HL-60/S4 treated with retinoic acid at 250 ng/mL for 4 days and 3 days (cell line): ENCODE measurements around the gene TGFBR1.

ENCODE experiments used
- in situ Hi-C: fragments of 300-500 bp; cut with MboI; formaldehyde crosslinking; loops from 2 replicates; pipeline ENCODE4 v1.7.0; 2022; ENCODE audit warnings: low sequenced_read_pairs

TGFBR1 gene

DNA sequence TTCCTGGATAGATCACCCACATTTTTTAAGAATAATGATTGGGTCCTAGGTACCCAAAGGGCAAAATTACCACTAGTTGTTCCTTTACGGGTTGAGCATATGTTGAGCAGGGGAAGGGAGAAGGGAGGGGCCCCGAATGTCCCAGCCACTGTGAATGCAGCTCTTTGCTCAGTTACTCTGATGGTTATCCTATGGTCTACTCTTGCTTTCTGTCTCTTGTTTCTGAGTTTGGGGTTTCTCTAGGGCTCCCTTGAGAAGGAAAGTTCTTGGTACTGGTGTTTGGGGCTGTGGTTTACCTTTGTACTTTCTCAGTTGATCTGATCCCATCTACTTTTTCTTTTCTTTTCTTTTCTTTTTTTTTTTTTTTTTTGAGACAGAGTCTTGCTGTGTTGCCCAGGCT lies 61.2 kb downstream of the TGFBR1 start:
- in situ Hi-C loops = no loop called here

- in situ Hi-C loops = no loop called here
Observed at GRCh38 chr9:99167119-99167518, 62.2 kb downstream of the TGFBR1 start.

- in situ Hi-C loops = no loop called here
Observed at GRCh38 chr9:99167694-99168093, 62.8 kb downstream of the TGFBR1 start.

DNA sequence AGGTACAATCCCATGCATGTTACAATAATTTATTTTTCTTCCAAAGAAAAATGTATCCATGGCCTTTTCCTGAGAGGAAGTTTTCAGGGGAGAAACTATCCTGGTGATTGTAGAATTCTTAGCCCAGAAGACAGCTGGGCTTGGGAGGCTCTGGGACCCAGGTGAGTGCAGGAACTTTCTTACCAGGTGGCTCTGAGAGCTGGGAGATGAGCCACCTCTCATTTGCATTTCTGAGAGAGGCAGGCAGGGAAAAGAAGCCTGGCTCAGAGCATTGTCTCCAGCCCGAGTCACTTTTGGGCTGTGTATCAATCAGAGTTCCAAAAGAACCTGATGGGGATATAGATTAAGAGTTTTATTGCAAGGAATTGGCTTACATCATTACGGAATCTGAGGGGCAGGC lies 64.2 kb downstream of the TGFBR1 start:
- in situ Hi-C loops = no loop called here

DNA sequence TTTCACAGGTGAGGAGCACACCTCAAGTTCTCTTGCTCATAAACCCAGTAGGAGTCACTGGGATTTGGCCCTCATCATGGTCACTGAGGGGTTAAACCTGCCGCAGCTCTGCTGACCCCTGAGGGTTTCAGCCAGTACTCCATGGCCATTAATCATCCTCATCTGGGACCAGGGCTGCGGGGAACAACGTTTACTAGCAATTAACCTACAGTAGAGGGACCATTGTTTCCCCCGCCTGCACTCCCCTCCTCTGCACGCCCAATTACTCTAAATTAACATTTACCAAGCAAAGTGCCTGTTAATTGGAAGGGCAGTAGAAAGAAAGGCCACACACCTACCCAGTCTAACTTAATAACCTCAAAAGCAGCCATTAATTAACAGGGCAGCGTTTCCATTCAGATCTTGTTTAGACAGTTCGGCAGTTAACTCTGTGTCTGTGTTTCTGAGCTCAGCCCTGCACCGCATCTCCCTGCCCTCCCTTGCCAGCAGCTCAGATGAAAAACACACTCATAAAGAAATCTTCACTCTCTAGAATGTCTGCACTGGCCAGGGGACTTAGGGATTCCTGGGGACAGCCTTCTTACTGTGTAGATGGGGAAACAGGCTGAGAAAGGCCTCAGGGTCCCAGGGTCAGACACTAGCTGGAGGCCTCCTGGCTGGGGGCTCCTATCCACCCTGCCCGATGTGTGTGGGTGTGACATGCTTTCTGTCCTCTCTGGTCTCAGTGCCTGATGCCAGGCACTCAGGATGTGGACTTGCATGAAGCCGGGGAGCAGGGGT lies 65.3 kb downstream of the TGFBR1 start:
- in situ Hi-C loops = no loop called here

- in situ Hi-C loops = no loop called here
Observed at GRCh38 chr9:99171225-99172123, 66.6 kb downstream of the TGFBR1 start.

DNA sequence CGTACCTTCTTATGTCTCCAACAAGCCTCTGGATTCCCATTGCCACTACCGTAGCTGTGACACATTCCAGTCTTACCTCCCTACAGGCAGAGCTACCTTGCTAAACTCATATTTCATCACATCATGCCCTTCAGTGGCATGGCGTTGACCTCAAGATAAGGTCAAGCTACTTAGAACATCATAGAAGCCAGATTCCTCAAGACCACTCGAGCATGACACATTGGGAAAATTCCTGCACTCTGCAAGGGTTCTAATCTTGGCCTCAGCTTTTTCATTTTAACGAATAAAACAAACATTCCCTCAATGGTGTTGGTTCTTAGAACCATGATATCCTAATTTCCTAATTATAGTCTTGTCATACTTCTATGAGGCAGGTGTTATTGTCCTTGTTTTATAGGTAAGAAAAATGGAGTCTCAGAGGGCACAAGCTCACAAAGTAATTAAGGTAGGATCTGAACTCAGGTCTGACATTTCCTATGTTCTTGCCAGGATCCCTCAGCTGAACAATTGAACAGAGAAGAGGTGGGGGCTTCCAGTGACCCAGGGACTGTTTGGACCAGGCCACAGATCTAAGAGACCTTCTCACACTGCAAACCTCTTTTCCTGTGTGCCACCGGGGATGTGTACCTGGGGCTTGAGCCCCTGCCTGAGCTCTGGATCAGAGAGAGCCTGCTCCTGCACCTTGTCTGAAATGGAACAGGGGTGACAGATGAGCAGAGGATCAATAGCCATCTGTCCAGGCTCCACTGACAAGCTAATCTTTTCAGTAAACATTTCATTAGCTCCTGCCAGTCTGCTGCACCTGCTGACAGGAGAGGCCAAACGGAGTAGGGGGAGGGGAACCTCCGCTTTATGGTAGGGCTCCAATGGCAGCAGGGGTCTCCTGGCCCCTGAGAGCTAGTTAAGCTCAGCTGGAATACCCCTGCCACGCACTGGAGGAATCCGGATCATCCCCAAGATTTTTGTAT lies 67.5 kb downstream of the TGFBR1 start:
- in situ Hi-C loops = no loop called here

GRCh38 chr9:99173570-99174504 lies 68.9 kb downstream of the TGFBR1 start:
- in situ Hi-C loops = no loop called here

DNA sequence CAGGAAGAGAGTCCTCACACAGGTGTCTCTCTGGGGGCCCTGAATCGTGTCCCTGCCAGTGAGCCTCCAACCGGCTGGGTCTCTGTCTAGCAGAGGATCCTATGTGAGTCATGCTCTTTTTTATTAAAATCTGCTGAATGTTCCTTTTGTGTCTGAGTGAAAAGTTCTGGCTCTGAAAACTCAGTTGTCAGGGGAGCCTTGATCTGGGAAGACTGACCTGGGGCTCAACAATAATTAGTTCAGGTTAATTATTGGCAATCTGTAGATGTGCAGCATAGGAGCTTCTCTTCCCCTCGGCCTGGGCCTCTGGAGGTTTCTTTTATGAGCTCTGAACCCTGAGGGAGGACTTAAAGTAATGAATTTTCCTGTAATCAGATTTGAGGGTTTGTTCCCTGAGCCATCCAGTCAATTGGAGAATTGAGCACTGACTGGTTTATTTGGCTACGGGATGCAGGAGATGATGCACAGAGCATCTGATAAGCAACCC lies 71.7 kb downstream of the TGFBR1 start:
- in situ Hi-C loops = loop anchor here (25.0 kb wide), 1 partner anchor 836 kb away; no protein-coding TSS in a partner anchor

DNA sequence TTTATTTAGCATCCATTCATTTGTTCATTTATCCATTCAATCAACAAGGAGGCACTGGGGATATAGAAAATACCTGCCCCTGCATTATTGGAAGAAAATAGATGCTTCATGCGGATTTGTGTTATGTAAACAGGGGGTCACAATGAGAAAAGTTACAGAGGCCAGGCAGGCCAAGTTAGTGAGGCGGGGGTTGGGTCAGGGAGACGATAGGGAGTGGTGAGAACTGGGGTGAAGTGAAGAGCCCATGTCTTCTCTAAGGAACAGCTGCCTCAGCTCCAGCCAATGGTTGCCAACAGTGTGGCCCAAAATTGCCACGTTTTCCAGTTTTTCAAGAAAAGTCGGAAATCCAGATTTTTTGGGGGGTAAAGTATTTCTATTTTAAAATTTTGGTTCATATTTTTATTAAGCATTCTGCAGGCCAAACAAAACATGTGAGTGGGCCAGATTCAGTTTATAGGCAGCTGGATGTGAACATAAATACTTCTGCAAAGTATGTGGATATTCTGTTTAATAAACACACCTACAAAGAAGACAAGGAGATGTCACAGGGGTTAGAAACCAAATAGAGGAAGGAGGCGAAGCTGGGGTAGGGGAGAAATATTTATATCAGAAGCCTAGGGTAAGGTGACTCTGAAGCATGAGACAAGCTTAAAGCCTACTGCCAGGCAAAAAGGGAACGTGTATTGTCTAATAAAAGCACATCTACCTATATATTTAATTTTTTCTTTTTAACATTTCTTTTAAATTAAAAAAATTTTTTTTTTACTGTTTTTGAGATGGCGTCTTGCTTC lies 72.9 kb downstream of the TGFBR1 start:
- in situ Hi-C loops = loop anchor here (25.0 kb wide), 1 partner anchor 835 kb away; no protein-coding TSS in a partner anchor

DNA sequence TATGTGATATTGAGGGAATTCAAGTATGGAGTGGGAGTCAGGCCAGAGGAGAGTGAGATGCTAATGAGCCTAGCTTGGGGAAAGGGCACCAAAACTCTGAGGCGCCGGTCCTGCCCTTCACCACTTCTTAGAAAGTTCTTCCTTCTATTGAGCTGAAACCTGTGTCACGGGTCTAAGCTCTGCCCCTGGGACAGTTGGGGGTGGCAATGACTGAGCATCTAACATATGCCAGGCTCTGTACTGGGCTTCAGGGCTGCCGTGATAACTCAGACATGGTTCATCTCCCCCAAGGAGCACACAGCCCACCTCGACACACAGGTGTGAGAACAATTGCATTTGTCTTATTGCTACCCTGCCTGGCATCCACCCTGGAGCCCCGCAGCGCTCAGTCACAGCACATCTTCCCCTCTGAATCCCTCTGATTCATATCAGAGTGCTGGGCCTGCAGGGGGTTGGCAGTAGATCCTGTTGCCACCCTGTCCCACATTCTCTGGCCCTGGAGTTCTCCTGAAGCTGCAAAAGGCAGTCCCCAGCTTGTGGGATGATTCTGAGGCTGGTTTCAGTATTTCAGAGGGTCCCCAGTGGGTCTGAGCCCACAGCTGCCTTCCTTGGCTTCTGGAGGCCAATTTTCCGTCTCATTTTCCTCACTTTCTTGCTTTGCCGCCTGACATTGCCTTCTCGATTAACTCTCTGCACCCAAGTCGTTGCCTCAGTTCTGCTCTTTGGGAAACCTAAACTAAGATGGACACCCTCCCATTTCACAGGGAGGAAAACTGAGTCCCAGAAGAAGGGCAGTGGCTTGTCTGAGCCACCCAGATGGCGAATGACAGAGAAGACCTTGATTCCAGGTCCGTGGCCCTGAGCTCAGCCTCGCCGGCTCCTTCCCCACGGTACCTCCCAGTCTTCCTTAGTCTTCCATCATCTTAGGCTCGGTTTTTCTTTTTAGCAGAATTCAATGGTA lies 74.3 kb downstream of the TGFBR1 start:
- in situ Hi-C loops = loop anchor here (25.0 kb wide), 1 partner anchor 833 kb away; no protein-coding TSS in a partner anchor

GRCh38 chr9:99180199-99180598 lies 75.3 kb downstream of the TGFBR1 start:
- in situ Hi-C loops = loop anchor here (10.0 to 25.0 kb wide), 2 partner anchors 832 to 1415 kb away; no protein-coding TSS in a partner anchor

DNA sequence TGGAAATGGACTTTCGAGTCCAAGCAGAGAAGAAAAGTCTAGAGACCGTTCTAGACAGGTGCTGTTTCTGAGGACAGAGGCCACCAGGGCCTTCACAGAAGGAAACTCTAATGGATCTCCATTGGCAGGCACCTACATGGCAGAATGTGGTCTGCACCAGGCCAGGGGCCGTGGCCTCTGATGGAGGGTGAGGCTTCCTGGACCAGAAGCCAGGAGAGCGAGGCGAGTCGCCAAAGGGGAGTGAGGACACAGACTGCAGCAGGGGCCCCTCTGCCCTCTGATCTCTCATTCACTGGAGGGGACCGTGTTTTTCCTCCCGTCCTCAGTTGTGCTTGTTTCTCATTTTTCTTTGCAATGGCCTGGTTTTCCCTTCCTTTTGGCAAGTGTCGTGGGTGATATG lies 75.7 kb downstream of the TGFBR1 start:
- in situ Hi-C loops = loop anchor here (10.0 to 25.0 kb wide), 2 partner anchors 832 to 1414 kb away; no protein-coding TSS in a partner anchor

DNA sequence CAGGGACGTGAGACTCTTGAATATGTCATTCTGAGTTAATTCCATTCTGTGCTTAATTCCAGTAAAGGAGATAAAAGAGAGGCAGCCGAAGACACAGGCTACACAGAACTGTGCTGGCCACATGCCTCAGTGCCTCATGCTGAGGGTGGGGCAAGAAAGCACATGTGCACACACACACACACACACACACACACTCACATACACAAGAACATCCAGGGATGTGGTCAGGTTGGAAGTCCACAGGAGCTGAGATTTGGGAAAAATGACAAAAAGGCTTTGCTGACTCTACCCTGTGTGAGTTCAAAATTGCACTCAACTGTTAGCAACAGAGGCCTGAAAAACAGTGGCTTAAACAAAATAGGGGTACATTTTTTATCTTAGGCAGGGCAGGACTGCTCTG lies 76.3 kb downstream of the TGFBR1 start:
- in situ Hi-C loops = loop anchor here (10.0 to 25.0 kb wide), 2 partner anchors 831 to 1414 kb away; no protein-coding TSS in a partner anchor

DNA sequence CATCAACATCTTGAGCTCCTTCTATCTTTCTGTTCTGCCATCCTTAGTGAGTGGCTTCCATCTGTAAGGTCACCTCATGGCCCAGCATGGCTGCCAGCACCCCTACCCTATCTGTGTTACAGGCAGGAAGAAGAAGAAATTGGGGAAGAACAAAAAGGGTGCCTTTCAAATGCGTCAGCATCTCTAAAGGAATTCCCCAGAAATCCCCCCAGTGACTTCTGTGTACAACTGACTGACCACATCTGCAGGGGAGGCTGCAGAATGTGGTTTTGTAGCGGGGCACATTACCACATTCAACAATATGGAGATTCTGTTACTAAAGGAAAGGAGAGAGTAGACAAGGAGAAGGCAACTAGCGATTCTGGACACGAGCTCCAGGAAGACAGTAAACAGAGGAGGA lies 76.7 kb downstream of the TGFBR1 start:
- in situ Hi-C loops = loop anchor here (10.0 to 25.0 kb wide), 2 partner anchors 831 to 1413 kb away; no protein-coding TSS in a partner anchor

- in situ Hi-C loops = loop anchor here (10.0 to 25.0 kb wide), 2 partner anchors 830 to 1412 kb away; no protein-coding TSS in a partner anchor
Observed at GRCh38 chr9:99182356-99182755, 77.4 kb downstream of the TGFBR1 start.

DNA sequence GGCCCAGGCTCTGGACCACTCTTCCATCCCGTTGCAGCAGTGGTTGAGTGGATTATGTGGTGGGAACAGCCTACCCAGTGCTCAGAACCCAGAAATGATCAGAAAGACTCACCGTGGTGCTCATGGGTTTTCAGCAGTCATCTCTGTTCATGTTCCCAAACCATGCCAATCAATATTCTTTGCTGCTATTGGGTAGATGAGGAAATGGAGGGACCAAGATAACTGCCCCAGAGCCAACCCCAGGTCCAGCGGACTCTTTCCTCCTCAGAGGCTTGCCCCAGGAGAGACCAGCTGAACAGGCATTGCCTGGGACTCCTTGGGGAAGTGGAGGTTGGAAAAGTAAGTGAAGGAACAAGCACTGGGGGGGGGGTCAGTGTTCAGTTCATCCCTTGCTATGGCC lies 78.7 kb downstream of the TGFBR1 start:
- in situ Hi-C loops = loop anchor here (10.0 to 25.0 kb wide), 2 partner anchors 829 to 1411 kb away; no protein-coding TSS in a partner anchor
